GM12875 (cell line): Measurements from ENCODE around the gene SERPINH1.

Experiments
- H3K4me3 ChIP-seq: one replicate; pipeline ENCODE4 v1.5.1; 2011; ENCODE audit warnings: low read depth, low read length, control low read depth
- TF ChIP-seq, protein P1 (sequence below): IDR thresholded peaks from 2 replicates; pipeline ENCODE4 v1.5.1; 2011; ENCODE audit warnings: low read depth, mild to moderate bottlenecking, control low read depth, inconsistent platforms, low read length, moderate library complexity, borderline replicate concordance; ENCODE audit not compliant: insufficient read depth

Gene SERPINH1

GRCh38 chr11:75576017-75576416 is 14.0 kb downstream of the SERPINH1 start:
- H3K4me3 ChIP-seq, result no peak overlapping the region
- TF ChIP-seq, protein P1, sequence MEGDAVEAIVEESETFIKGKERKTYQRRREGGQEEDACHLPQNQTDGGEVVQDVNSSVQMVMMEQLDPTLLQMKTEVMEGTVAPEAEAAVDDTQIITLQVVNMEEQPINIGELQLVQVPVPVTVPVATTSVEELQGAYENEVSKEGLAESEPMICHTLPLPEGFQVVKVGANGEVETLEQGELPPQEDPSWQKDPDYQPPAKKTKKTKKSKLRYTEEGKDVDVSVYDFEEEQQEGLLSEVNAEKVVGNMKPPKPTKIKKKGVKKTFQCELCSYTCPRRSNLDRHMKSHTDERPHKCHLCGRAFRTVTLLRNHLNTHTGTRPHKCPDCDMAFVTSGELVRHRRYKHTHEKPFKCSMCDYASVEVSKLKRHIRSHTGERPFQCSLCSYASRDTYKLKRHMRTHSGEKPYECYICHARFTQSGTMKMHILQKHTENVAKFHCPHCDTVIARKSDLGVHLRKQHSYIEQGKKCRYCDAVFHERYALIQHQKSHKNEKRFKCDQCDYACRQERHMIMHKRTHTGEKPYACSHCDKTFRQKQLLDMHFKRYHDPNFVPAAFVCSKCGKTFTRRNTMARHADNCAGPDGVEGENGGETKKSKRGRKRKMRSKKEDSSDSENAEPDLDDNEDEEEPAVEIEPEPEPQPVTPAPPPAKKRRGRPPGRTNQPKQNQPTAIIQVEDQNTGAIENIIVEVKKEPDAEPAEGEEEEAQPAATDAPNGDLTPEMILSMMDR, result no peak

GRCh38 chr11:75576499-75576918 is 14.5 kb downstream of the SERPINH1 start:
- H3K4me3 ChIP-seq, result no peak overlapping the region
- TF ChIP-seq, protein P1, result no peak

DNA sequence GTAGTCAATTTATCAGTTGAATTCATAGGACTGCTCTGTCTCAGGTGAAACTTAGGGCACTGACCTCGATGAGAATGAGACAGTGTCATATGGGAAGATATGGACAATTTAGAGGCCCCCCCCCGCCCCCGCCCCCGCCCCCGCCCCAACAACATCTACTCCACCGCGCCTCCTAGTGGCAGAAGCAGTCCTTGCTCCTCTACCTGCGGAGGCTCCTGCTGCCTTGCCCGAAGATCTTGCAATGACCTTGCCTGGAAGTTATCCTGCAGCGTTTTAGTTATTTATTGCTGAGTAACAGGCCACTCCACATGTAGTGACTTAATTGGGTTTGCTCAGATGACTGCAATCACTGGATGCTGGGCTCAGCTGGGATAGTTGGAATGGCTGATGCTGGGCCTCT is 15.2 kb downstream of the SERPINH1 start:
- no peak overlapping the region for H3K4me3 ChIP-seq

GRCh38 chr11:75578977-75579376 is 16.9 kb downstream of the SERPINH1 start:
- TF ChIP-seq, protein P1, result no peak
- no peak overlapping the region for H3K4me3 ChIP-seq

More for the DNA sequence above, 15.2 kb downstream of the SERPINH1 start:
- TF ChIP-seq, protein P1, result peak; percentile 49; the same call in 1 of the 2 replicates

GRCh38 chr11:75579841-75580240 is 17.8 kb downstream of the SERPINH1 start:
- TF ChIP-seq, protein P1, result no peak
- no peak overlapping the region for H3K4me3 ChIP-seq

DNA sequence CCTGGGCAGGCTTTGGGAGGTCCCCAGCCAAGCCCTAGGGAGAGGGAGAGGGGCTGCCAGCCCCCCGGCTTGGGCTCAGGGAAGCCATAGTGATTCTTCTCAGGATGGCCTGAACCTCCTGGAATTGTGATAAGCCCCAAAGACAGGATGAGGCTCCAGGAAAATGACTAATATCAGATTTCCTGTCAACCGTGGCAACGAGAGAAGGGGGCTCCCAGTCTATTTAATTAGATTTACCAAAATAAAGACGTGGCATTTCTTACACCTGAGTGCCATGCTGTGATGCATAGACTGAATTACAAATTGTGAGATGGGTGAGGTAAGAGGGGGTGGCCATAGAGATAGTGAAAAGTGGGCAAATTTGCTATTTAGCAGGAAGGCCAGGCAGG is 20.4 kb downstream of the SERPINH1 start:
- H3K4me3 ChIP-seq, result peak overlapping the region; percentile 80
- TF ChIP-seq, protein P1, result no peak

GRCh38 chr11:75582895-75583717 is 21.1 kb downstream of the SERPINH1 start:
- peak overlapping the region; percentile 80 for H3K4me3 ChIP-seq
- TF ChIP-seq, protein P1, result peak; percentile 38
